ENCODE results near the gene P2RY14.

DNA sequence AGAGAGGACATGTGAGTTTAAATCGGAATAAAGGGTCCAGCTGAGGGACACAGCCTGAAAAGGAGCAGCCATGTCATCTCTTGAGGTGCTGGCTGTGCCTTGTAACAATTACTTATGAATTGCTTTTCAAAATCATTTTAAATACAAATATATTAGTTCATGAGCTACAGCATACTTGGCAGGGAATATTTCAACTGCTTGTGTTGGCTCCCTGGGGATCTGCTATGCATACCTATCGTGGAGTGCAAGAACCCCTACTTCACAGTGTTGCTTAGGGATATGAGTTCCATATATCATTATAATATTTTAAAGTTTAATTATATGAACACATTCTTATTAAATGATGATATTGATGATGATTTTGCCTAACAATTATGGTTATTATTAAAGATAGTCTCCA lies 19.1 kb upstream of the P2RY14 start:
- no peak for TF ChIP-seq POLR2A (IDR thresholded peaks at IDR 0.05)
- TF ChIP-seq, protein P1, sequence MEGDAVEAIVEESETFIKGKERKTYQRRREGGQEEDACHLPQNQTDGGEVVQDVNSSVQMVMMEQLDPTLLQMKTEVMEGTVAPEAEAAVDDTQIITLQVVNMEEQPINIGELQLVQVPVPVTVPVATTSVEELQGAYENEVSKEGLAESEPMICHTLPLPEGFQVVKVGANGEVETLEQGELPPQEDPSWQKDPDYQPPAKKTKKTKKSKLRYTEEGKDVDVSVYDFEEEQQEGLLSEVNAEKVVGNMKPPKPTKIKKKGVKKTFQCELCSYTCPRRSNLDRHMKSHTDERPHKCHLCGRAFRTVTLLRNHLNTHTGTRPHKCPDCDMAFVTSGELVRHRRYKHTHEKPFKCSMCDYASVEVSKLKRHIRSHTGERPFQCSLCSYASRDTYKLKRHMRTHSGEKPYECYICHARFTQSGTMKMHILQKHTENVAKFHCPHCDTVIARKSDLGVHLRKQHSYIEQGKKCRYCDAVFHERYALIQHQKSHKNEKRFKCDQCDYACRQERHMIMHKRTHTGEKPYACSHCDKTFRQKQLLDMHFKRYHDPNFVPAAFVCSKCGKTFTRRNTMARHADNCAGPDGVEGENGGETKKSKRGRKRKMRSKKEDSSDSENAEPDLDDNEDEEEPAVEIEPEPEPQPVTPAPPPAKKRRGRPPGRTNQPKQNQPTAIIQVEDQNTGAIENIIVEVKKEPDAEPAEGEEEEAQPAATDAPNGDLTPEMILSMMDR (IDR thresholded peaks at IDR 0.05): no peak
- no peak for TF ChIP-seq EP300 (IDR thresholded peaks at IDR 0.05)

Data from stomach (tissue), 4 donors.